ENCODE results near the gene SOCS3. TPM values are rescaled to one million over a fixed set of nuclear protein-coding genes. Genes with fewer than 3 reads are reported as not detected.

SOCS3 gene
- total RNA-seq, 4 donors from 2014 or later, result 23.7 to 76.5 (median 59.7) TPM

DNA sequence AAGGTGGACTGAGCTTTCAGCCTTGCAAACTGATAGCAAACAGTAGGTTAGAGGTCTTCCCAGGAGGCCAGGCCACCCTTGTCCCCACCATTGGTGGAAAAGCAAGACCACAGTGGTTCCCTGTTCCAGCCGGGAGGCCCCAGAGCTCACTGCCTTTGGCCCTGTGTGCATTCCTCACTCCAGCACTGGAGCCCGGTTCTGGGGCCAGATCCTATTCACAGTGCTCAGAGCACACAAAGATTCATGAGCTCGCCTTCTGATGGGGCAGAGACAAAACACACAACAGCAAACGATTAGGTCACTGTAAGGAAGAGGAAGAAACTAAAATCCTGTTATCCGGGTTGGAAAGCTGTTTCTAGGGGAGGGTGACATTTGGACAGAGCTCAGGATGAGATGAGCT is 13.0 kb upstream of the SOCS3 start:
- Histone ChIP-seq H3K4me1 (peaks cover 0 to 36% (median 8%) of the 10 kb centered on the region in 4 donors), H3K9me3 (no peaks in the 10 kb centered on the region), H3K36me3 (no peaks in the 10 kb centered on the region), H3K27ac (no peak overlapping the region), H3K27me3 (no peaks in the 10 kb centered on the region), H3K4me3 (no peak overlapping the region)
- DNase-seq (ENCODE audit: low spot score in 2 of 2), result no peak
- no peak for TF ChIP-seq POLR2A (IDR thresholded peaks at IDR 0.05)
- TF ChIP-seq EP300 (IDR thresholded peaks at IDR 0.05), result no peak
- TF ChIP-seq, protein P1, sequence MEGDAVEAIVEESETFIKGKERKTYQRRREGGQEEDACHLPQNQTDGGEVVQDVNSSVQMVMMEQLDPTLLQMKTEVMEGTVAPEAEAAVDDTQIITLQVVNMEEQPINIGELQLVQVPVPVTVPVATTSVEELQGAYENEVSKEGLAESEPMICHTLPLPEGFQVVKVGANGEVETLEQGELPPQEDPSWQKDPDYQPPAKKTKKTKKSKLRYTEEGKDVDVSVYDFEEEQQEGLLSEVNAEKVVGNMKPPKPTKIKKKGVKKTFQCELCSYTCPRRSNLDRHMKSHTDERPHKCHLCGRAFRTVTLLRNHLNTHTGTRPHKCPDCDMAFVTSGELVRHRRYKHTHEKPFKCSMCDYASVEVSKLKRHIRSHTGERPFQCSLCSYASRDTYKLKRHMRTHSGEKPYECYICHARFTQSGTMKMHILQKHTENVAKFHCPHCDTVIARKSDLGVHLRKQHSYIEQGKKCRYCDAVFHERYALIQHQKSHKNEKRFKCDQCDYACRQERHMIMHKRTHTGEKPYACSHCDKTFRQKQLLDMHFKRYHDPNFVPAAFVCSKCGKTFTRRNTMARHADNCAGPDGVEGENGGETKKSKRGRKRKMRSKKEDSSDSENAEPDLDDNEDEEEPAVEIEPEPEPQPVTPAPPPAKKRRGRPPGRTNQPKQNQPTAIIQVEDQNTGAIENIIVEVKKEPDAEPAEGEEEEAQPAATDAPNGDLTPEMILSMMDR (IDR thresholded peaks at IDR 0.05), result no peak
- 35 to 56% methylated on average over 5 of the region's 5 CpGs for WGBS, 2 donors

DNA sequence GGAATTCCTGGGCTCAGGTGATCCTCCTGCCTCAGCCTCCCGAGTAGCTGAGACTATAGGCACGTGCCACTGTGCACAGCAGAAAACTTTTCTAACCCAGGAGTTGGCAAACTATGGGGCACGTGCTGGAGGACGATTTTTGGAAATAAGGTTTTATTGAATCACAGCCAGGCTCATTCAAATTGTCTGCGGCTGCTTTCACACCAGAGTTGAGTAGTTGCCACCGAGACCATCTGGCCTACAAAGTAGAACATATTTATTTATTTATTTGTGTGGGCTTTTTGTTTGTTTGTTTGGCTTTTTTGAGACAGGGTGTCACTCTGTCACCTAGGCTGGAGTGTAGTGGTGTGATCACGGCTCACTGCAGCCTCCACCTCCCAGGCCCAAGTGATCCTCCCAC is 11.2 kb upstream of the SOCS3 start:
- H3K27me3 ChIP-seq, result no peaks in the 10 kb centered on the region
- no peak overlapping the region for H3K4me3 ChIP-seq
- WGBS, 2 donors, result 88 to 90% methylated on average over 7 of the region's 7 CpGs
- DNase-seq (ENCODE audit: low spot score in 2 of 2), result no peak
- TF ChIP-seq POLR2A (IDR thresholded peaks at IDR 0.05) (no peak), EP300 (IDR thresholded peaks at IDR 0.05) (no peak)
- TF ChIP-seq, protein P1 (IDR thresholded peaks at IDR 0.05), result no peak
- H3K9me3 ChIP-seq, result no peaks in the 10 kb centered on the region
- H3K27ac ChIP-seq, result no peak overlapping the region
- H3K36me3 ChIP-seq, result no peaks in the 10 kb centered on the region
- H3K4me1 ChIP-seq, result peaks cover 0 to 35% (median 15%) of the 10 kb centered on the region in 4 donors

DNA sequence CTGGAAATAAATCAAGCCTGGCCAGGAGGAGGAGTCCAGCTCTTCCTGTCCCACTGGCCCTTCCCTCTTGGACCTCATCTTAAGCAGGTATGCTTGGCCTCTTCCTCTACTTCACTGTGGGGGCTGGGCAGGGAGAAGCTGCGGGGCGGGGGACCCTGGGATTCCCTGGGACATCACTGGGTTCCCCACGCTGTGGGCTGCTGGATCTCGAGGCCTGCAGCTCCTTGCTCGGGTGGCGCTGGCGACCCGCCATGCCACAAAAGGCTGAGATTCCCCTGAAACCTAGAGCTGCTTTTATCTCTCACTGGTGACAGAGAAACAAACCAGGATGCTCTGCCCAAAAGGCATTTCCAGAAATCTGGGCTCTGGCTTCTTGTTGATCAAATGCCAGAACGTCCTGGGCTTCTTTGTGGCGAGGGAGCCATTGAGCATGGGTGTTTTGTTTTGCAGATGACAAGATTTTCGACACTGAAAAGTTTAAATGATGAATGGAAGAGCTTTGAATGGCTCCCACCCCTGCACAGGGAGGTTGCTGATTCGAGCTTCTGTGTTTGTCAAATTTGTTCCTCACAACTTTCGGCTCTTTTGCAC is 10.0 kb upstream of the SOCS3 start:
- Histone ChIP-seq H3K4me1 (peaks cover 0 to 35% (median 22%) of the 10 kb centered on the region in 4 donors), H3K27ac (no peak overlapping the region), H3K36me3 (no peaks in the 10 kb centered on the region), H3K9me3 (no peaks in the 10 kb centered on the region), H3K27me3 (no peaks in the 10 kb centered on the region), H3K4me3 (no peak overlapping the region)
- DNase-seq (ENCODE audit: low spot score in 2 of 2), result no peak
- WGBS, 2 donors, result 60 to 66% methylated on average over 13 of the region's 13 CpGs
- TF ChIP-seq EP300 (IDR thresholded peaks at IDR 0.05) (no peak), POLR2A (IDR thresholded peaks at IDR 0.05) (no peak)
- TF ChIP-seq, protein P1 (IDR thresholded peaks at IDR 0.05), result no peak

- no peak overlapping the region for H3K4me3 ChIP-seq
- peak overlapping the region in 1 of 4 donors; percentile 7 for H3K27ac ChIP-seq
- no peak for DNase-seq (ENCODE audit: low spot score in 2 of 2)
- TF ChIP-seq, protein P1 (IDR thresholded peaks at IDR 0.05), result no peak
- TF ChIP-seq POLR2A (IDR thresholded peaks at IDR 0.05), result no peak
- H3K4me1 ChIP-seq, result peaks cover 0 to 35% (median 25%) of the 10 kb centered on the region in 4 donors
- WGBS, 2 donors, result 92% methylated on average over 8 of the region's 8 CpGs
- no peaks in the 10 kb centered on the region for H3K36me3 ChIP-seq
- H3K27me3 ChIP-seq, result no peaks in the 10 kb centered on the region
- H3K9me3 ChIP-seq, result no peaks in the 10 kb centered on the region
Measured at GRCh38 chr17:78368854-78369495, 9.1 kb upstream of the SOCS3 start.

- no peaks in the 10 kb centered on the region for H3K9me3 ChIP-seq
- H3K4me1 ChIP-seq, result peaks cover 0 to 35% (median 25%) of the 10 kb centered on the region in 4 donors
- TF ChIP-seq EP300 (IDR thresholded peaks at IDR 0.05), result no peak
- peak overlapping the region in 1 of 4 donors; percentile 7 for H3K27ac ChIP-seq
- no peak for DNase-seq (ENCODE audit: low spot score in 2 of 2)
- 67 to 74% methylated on average over 6 of the region's 6 CpGs for WGBS, 2 donors
- no peak overlapping the region for H3K4me3 ChIP-seq
- H3K36me3 ChIP-seq, result no peaks in the 10 kb centered on the region
- no peaks in the 10 kb centered on the region for H3K27me3 ChIP-seq
Measured at GRCh38 chr17:78368348-78368747, 8.5 kb upstream of the SOCS3 start.

Data from tibial nerve (tissue), 4 donors.